HG02943 (cell line): ENCODE results near the gene RANBP9.

Experiments used
- ATAC-seq: cut with Tn5 transposase; IDR thresholded peaks from one replicate; pipeline ENCODE4 v1.9.1; 2021; ENCODE audit warnings: mild to moderate bottlenecking, low read depth, moderate library complexity; ENCODE audit not compliant: unreplicated experiment

Gene RANBP9

DNA sequence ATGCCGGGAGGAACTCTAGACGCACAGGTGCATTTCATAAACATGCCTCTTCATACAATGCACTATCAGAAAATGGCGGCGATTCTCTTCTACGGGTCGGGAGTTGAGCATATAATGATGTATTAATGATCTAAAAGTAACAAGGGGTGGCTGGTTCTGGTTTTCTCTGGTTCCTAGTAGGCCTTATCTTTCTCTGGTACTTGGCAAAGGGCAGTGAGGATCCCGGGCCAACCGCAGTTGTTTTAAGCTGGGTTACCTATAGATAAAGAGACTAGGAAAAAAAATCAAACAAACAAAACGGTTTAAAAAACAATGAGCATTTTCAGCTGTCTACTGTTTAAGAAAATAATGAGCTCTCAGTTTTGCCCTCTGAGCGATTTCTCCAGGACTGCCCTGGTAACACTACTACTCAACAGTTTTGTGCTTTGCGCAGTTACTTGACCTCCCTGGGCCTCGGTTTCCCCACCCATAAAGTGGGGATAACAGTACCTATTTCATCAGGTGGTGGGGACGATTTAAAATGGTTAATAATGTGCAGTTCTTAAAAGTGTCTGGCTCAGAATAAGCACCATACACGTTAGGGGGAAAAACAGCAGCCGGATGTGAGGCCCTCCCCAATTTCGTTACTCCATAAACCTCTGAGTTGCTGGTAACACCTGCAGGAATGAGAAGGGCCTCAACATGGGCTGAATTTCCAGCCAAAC, 138.5 kb downstream of the RANBP9 start:
- ATAC-seq = no peak

GRCh38 chr6:13572240-13572639, 139.4 kb downstream of the RANBP9 start:
- no peak for ATAC-seq
